Loucy (cell line): ENCODE data around the gene COG4.

Source experiments
- H2AFZ ChIP-seq: fragments of 200-600 bp; sonication (generic); 2 replicates; pipeline ENCODE4 v1.6.0; 2016; ENCODE audit warnings: antibody characterized with exemption, mild to moderate bottlenecking, low read length, moderate library complexity
- H3F3A ChIP-seq: fragments of 200-600 bp; 2 replicates; pipeline ENCODE4 v1.6.0; 2016; ENCODE audit warnings: antibody characterized with exemption, low read depth, mild to moderate bottlenecking
- H3K27me3 ChIP-seq: fragments of 200-600 bp; sonication (generic); 2 replicates; pipeline ENCODE4 v1.6.1; 2014; ENCODE audit warnings: low read length, mild to moderate bottlenecking; ENCODE audit not compliant: insufficient read depth, poor library complexity, severe bottlenecking
- H3K36me3 ChIP-seq: fragments of 200-600 bp; sonication (generic); 2 replicates; pipeline ENCODE4 v1.6.1; 2016; ENCODE audit warnings: low read length; ENCODE audit not compliant: insufficient read depth
- H3K4me1 ChIP-seq: fragments of 200-600 bp; sonication (generic); 2 replicates; pipeline ENCODE4 v1.5.1; 2014; ENCODE audit warnings: low read length, mild to moderate bottlenecking; ENCODE audit not compliant: insufficient read depth, poor library complexity, severe bottlenecking
- H3K4me2 ChIP-seq: fragments of 200-600 bp; sonication (generic); 2 replicates; pipeline ENCODE4 v1.6.0; 2014; ENCODE audit warnings: antibody characterized with exemption, low read length, low read depth, mild to moderate bottlenecking; ENCODE audit not compliant: poor library complexity, severe bottlenecking
- H3K4me3 ChIP-seq: fragments of 200-600 bp; sonication (generic); 2 replicates; pipeline ENCODE4 v1.5.1; 2014; ENCODE audit warnings: low read length, mild to moderate bottlenecking, mixed read lengths; ENCODE audit not compliant: poor library complexity, severe bottlenecking
- H3K79me2 ChIP-seq: fragments of 200-600 bp; sonication (generic); 2 replicates; pipeline ENCODE4 v1.6.1; 2014; ENCODE audit warnings: low read length; ENCODE audit not compliant: insufficient read depth
- H3K9ac ChIP-seq: fragments of 200-600 bp; sonication (generic); 2 replicates; pipeline ENCODE4 v1.6.0; 2014; ENCODE audit warnings: mild to moderate bottlenecking, low read depth, low read length, moderate library complexity; ENCODE audit not compliant: poor library complexity, severe bottlenecking
- H3K9me2 ChIP-seq: fragments of 200-600 bp; sonication (generic); replicated peaks from 2 replicates; pipeline ENCODE4 v1.6.1; 2016; ENCODE audit warnings: low read depth, low read length, mixed read lengths
- H3K9me3 ChIP-seq: fragments of 200-600 bp; sonication (generic); 2 replicates; pipeline ENCODE4 v1.6.1; 2014; ENCODE audit warnings: mild to moderate bottlenecking, antibody characterized with exemption, low read length, low read depth; ENCODE audit not compliant: insufficient read depth
- H4K20me1 ChIP-seq: fragments of 200-600 bp; sonication (generic); 2 replicates; pipeline ENCODE4 v1.6.0; 2014; ENCODE audit warnings: antibody characterized with exemption, low read length, mild to moderate bottlenecking; ENCODE audit not compliant: insufficient read depth, poor library complexity, severe bottlenecking
- CTCF ChIP-seq: fragments of 200-600 bp; sonication (generic); conservative IDR thresholded peaks from 2 replicates; pipeline ENCODE4 v1.5.1; 2014; ENCODE audit warnings: mild to moderate bottlenecking, antibody characterized with exemption, low read length
- EZH2phosphoT487 ChIP-seq: fragments of 200-600 bp; IDR thresholded peaks from 2 replicates; pipeline ENCODE4 v1.6.1; 2018; ENCODE audit warnings: antibody characterized with exemption, mild to moderate bottlenecking, moderate library complexity, borderline replicate concordance

COG4 gene

GRCh38 chr16:70482624-70483023 lies 40.7 kb downstream of the COG4 start:
- Histone ChIP-seq H4K20me1 (no peaks in the 10 kb centered on the region), H3K9me3 (no peaks in the 10 kb centered on the region), H3K9me2 (no peaks in the 10 kb centered on the region), H3K4me3 (no peak overlapping the region), H3F3A (no peaks in the 10 kb centered on the region), H3K27me3 (no peaks in the 10 kb centered on the region), H3K4me2 (no peak overlapping the region), H3K4me1 (no peaks in the 10 kb centered on the region), H3K9ac (no peak overlapping the region), H3K36me3 (no peaks in the 10 kb centered on the region; the same call in 1 of the 2 replicates), H3K79me2 (no peaks in the 10 kb centered on the region), H2AFZ (no peak overlapping the region)
- no peak for TF ChIP-seq EZH2phosphoT487
- TF ChIP-seq CTCF = no peak

DNA sequence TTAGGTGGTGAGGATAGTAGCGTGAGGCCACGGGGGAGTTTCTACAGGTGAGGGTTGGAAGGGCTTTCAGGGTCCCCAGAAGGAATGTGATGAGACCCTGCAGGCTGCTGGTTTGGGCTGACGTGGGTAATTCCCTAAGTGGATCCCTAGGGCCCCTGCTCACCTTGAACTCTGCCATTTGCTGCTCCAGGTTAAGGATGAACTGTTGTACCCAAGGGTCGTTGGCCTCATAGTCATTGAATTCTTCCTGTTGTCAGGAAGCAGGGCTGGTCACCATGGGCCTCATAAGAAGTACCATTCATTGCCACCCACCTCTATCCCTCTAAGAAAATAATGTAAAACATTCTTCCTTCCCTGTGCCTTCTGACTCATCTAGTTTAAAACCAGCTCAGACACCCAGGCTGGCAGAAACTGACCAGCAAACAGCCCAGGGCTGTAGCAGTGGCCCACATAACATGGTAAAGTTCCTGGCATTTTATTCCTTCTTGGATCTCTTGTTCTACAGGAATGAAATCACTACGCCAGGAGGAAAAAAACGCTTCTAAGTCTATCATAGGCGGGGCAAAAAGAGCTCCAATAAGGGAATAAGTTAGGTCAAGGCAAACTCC lies 41.3 kb downstream of the COG4 start:
- no peaks in the 10 kb centered on the region for H3K9me2 ChIP-seq
- H3K4me2 ChIP-seq = no peak overlapping the region
- no peaks in the 10 kb centered on the region for H3K4me1 ChIP-seq
- no peak overlapping the region for H3K4me3 ChIP-seq
- H3K9me3 ChIP-seq = no peaks in the 10 kb centered on the region
- no peaks in the 10 kb centered on the region; the same call in 1 of the 2 replicates for H3K36me3 ChIP-seq
- no peak overlapping the region for H2AFZ ChIP-seq
- no peaks in the 10 kb centered on the region for H3F3A ChIP-seq
- no peaks in the 10 kb centered on the region for H4K20me1 ChIP-seq
- H3K9ac ChIP-seq = no peak overlapping the region
- TF ChIP-seq EZH2phosphoT487 = no peak
- no peak for TF ChIP-seq CTCF
- no peaks in the 10 kb centered on the region for H3K79me2 ChIP-seq
- no peaks in the 10 kb centered on the region for H3K27me3 ChIP-seq

- H3K27me3 ChIP-seq = no peaks in the 10 kb centered on the region
- H4K20me1 ChIP-seq = no peaks in the 10 kb centered on the region
- H3K4me2 ChIP-seq = no peak overlapping the region
- H3F3A ChIP-seq = no peaks in the 10 kb centered on the region
- H3K9me2 ChIP-seq = no peaks in the 10 kb centered on the region
- H3K9ac ChIP-seq = no peak overlapping the region
- H3K36me3 ChIP-seq = no peaks in the 10 kb centered on the region; the same call in 1 of the 2 replicates
- no peaks in the 10 kb centered on the region for H3K9me3 ChIP-seq
- no peak overlapping the region for H3K4me3 ChIP-seq
- TF ChIP-seq CTCF (no peak), EZH2phosphoT487 (no peak)
- no peak overlapping the region for H2AFZ ChIP-seq
- no peaks in the 10 kb centered on the region for H3K4me1 ChIP-seq
- no peaks in the 10 kb centered on the region for H3K79me2 ChIP-seq
Observed at GRCh38 chr16:70480127-70481105, 42.9 kb downstream of the COG4 start.
